Left kidney (tissue), 2 donors: Measurements from ENCODE around the gene TMEM204. TPM values are rescaled to one million over a fixed set of nuclear protein-coding genes. Genes with fewer than 3 reads are reported as not detected.

Experiments
- DNase-seq: peaks from one replicate; pipeline ENCODE4 v3.0.0-alpha.2; 2013
- polyA plus RNA-seq: library from polyadenylated mRNA; unstranded; fragments of 120-200 nt; gene quantifications from one replicate; pipeline ENCODE4 v1.2.1, GENCODE V29; 2013; ENCODE audit not compliant: insufficient read length

TMEM204 gene
- polyA plus RNA-seq, 1 donor, result 15.7 TPM

DNA sequence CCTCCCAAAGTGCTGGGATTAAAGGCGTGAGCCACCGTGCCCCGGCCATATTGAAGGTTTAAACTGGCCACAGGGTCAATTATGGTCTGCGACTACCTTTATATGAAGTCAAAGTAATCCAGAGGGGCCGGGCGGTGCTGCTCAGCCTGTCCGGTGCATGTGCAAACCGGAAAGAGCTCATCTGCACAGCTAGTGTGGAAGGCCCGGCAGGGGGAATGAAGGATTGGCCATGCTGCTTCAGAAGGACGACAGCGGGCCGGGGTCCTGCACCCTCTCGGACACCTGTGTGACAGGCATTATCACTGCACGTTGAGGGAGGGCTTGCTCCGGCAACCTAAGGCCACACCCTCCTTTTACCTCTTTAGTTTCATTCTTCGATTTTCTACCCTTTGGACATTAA, 23.6 kb downstream of the TMEM204 start:
- DNase-seq, result no peak

DNA sequence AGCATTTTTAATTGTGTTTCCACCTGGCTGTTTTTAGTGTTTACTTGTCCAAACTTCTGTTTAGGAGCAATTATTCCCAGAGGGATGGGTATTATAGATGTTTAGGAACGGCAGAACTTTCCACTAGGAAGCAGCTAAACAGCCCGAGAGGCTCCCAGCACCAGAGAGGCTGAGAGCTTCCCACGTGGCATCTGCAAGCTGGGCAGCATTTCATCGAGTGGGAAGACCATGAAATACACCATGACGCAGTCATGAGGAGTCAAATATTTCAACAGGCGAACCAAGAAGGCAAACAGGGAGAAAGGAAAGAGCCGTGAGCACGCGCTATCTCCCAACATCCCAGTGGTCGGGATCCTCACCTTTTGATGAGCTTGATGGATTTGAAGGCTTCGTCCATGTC, 24.1 kb downstream of the TMEM204 start:
- no peak for DNase-seq

DNA sequence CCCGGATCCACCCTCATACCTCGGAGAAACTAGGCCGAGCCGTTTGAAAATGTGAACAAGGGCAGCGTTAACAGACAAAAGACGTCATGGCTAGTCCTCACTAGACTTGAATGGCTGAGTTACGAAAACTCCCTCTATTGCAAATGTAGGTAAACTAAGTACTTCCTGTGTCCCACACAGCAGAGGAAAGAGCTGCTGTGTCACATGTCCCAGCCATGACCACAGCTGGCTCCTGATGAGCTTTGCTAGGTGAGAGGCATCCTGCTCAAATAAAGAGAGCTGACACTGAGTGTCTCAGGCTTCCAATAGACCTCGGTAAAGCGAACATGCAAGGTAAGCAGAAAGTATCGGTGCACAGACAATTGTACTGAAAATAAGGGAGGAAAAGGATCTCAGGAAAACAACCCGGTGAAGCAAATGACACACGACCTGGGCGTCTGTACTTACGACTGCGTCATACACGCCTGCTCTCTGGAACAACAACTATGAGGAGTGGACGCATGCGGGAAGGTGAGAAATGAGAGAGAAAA, 26.0 kb downstream of the TMEM204 start:
- DNase-seq, result no peak

DNA sequence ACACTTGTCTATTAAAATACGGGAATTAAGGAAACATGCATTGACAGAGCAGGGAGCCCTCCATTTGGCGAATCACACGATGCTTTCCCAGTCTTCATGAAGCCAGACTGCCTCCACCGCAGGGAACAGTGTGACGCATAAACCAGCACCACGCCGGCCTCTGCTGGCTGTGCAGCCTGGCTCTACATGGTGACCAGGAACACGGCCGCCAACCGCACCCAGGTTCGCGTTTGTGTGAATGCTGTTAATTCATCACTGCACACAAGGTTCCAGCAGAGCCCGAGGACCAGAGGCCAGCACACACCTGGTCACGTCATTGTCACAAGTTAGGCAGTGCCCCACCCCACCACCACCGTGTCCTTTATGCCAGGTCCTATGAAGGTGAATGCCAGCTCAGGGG, 26.7 kb downstream of the TMEM204 start:
- no peak for DNase-seq

DNA sequence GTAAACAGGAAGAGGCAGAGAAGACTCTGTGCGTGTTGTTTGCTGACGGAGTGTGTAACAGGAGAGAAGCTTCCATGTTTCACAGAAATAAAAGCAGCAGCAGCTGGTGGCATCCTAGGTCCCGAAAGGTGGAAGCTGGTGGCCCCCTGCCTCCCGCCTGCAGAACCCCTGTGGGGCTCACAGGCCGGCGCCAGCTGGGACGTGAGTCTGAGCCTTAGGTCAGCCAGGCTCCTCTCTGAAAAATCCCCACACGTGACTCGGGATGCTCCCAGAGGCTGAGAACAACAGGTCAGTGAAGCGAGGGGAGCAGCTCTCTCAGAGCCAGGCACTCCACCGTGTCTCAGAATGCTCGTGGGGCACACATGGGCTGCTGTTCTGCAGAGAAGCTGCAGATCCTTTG, 27.4 kb downstream of the TMEM204 start:
- no peak for DNase-seq

DNA sequence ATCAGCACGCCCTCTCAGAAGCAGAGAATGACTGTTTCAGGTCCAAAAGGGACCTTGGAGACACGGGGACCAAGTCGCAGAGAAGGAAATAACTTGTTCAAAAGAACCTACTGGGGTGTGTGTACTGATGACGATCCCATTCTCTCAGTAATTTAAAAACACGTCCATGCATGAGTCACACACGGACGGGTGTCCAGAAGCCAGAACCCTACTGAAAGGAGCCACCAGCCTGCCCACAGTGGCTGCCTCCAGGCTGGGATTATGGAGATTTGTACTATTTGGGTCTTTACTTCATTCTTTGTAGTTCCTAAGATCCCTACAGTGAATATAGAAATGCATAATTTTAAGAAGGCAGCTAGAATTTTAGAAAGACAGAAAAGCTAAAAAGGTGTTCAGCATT, 27.8 kb downstream of the TMEM204 start:
- no peak for DNase-seq

DNA sequence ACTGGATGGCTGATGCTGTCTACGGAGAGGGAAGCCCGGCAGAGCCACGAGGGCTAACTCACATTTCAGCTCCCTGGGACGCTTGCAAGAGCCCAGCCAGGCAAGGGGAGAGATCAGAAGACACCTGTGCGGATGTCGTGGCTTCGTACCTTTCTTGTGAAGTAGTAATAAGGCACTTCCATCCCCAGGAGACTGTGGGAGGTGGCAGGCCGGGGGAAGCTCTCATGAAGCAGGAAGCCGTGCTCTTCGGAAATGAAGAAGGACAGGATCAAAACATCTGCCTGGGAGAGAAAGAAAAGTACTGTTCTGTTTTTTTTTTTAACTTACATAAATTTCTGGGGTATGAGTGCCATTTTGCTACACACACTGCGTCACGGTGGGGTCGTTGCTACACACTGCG, 28.4 kb downstream of the TMEM204 start:
- no peak for DNase-seq

DNA sequence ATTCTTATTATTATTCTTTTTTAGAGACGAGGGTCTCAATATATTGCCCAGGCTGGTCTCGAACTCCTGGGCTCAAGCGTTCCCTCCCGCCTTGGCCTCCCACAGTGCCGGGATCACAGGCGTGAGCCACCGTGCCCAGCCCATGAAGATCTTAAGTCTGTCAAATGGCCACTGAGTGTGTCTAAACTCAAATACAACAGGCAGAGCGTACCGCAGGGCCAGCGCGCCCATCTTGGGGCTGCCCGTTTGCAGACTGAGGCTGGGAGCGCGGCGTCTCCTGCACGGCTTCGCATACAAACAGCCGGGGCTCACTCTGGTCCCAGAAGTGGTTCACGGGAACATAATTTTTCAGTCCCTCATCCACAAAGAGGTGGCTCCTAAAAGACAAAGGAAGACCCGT, 30.3 kb downstream of the TMEM204 start:
- no peak for DNase-seq

DNA sequence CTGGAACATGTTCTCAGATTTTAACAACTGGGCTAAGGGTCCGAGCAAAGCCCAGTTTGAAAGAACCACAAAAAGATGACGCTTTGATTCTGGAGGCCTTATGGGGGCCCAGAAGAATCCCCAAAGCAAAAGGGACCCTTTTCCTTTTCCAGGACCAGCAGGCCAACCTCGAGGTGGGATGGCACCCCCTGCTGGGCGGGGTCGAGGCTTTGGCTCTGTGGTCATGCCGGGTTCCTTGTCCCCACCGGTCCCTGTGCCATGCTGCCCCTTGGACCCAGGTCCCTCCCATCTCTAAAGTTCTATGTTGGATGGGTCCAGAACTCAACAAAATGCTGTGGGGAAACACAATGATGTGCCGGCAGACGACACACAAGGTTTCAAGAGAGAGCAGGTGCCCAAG, 30.9 kb downstream of the TMEM204 start:
- DNase-seq, result no peak

DNA sequence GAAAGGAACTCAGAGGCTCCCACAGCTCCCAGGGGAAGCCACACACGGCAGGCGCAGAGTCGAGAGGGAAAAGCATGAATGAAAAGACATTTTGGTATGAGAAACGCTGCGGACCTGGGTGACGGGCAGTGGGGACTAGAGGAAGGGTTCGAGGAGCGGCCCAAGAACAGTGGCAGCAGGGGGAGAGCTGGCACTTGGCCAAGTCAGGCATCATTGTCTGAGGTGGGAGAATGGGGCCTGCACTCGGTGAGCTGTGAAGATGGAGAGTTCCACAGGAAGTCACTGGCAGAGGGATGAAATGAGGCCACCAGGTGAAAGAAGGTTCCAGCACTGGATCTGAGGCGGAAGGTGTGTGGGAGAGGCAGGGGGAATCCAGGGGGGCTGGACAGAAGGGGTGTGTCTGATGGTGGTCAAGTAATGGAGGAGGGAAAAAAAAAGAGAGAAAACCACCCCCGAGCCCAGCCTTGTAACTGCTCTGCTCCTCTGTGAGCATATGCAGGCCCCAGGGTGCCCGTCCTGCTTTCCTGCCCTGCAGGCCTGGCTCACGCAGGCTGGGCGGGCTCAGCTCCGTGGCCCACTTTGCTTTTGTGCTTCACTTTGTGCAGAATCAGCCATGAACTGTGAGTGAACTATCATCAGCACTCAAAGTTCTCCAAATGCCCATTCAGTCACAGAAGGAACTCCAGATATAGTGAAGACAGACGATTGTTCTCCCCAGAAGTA, 31.8 kb downstream of the TMEM204 start:
- DNase-seq, result no peak

DNA sequence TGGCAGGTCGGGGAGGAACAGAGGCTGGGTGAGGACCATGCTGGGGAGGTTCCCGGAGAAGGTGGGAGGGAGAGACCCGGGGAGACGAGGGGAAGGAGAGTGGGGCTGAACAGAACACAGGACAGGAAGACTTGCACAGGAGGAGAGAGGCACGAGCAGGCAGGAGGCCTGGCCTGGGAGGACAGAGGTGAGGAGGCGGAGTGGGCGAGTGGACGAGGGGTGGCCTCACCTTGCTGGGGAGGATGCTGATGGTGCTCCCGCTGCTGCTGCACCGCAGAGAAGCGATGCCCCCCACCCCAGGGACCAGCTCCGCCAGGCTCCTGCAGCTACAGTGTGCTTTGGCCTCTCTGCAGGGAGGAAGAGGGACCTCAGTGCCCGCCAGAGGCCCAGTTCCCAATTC, 34.5 kb downstream of the TMEM204 start:
- no peak for DNase-seq

DNA sequence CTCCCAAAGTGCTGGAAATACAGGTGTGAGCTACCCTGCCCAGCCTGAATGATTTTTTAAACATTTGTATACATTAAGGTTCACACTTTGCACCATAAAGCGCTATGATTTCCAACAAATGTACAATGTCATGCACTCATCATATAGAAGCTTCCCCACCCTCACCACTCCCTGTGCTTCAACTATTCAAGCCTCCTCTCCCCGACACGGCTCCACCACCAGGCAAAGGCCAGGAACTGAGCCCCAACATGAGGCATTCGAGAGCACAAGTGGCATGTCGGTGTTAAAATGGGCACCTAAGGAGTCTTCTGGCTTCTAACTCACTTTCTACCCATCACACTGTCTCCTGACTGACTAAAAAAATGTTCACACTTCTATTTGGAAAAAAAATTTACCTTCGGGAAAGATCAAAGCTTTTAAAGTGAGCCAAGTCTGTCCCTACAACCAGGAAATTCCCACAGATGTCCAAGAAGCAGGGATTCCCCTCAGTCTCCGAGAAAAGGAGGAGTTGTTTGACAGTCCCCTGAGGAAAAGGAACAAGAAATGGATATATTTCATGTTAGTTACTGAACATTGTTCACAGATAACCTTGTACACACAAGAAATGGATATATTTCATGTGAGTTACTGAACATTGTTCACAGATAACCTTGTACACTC, 37.7 kb downstream of the TMEM204 start:
- no peak for DNase-seq

DNA sequence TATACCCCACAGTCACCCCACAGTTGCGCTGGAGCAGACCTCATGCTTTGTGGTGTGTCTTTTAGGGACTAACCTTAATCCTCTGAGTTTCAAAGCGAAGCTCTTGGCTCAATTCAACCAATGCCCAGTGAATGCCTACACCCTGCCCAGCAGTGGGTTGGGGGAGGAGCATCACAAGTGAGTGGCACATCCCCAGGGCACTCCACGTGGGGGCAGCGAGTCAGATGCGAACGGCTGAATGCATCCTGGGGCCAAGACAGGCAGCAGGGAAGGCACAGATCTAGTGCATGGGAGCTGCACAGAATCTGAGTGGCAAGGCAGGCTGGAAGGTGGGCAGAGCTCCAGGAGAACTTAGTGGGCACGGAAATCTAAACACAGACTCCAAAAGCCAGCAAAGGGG, 39.2 kb downstream of the TMEM204 start:
- DNase-seq, result no peak

DNA sequence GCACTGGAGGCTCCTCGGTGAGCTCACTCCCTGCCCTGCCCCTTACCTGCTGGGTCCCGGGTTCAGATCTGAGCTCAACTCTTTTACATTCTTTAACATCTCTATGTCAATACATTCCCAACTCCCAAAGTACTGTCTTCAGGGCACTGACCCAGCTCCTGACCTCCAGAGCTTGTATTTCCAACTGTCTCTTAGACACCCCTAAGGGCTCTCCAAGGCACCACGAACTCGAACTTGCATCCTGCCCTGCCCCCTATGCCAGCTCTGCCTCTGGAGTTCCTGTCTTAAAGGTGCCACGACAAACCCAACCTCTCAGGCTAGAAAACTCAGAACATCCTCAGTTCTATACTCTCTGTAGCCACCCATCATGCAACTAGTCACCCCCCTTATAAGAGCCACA, 39.8 kb downstream of the TMEM204 start:
- no peak for DNase-seq

DNA sequence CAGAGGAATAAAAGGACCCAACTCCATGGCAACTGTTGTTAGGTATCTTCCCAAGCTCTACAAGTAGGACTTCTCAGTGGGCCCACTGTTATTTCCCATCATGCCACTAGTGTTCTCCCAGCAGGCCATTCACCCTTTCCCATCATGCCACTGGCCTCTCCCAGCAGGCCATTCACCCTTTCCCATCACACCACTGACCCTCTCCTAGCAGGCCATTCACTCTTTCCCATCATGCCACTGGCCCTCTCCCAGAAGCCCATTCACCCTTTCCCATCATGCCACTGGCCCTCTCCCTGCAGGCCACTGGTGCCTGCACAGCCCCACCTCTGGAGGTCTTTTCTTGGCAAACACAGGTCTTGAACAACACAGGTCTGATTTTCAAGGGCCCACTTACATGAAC, 42.1 kb downstream of the TMEM204 start:
- DNase-seq, result no peak

DNA sequence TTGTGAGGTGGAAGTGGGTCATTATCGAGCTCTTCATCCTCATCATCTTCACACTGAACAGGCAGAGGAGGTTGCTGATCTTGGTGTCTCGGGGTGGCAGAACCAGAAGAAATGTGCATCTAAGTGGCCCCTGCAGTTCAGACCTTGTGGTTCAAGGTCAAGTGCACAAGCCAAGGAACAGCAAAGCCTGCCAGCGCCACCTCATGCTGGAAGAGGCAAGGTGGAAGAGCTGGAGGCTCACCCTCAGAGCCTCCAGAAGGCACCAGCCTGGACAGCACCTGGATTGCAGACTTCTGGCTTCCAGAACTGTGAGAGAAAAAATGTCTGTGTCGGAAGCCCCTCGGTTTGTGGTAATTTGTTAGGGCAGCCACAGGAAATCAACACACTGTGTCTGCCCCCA, 45.7 kb downstream of the TMEM204 start:
- DNase-seq, result no peak

DNA sequence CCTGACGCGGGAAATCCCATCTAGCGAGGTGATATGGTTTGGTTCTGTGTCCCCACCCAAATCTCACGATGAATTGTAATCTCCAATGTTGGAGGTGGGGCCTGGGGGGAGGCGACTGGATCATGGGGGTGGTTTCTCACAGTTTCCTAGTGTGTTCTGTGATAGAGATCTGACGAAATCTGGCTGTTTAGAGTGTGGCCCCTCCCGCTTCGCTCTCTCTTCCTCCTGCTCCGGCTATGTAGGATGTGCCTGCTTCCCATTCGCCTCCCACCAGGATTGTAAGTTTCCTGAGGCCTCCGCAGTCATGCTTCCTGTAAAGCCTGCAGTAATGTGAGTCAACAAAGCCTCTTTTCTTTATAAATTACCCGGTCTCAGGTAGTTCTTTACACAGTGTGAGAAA, 46.8 kb downstream of the TMEM204 start:
- no peak for DNase-seq

DNA sequence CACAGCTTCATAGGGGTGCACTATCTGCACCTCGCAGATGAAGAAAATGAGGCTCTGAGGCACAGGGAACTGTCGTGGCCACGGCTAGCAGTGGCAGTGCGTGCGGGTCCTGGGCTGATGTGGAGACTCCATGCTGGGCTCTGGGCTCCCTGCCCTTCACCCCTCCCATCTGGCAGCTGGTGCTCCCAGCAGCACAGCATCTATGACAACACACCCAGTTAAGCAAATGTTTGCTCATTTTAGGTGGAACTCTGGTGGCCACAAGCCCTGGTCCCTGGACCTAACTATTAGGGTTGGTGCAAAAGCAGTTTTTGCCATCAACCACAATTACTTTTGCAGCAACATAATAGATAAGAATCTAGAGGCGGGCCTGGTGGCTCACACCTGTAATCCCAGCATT, 47.5 kb downstream of the TMEM204 start:
- DNase-seq, result no peak

DNA sequence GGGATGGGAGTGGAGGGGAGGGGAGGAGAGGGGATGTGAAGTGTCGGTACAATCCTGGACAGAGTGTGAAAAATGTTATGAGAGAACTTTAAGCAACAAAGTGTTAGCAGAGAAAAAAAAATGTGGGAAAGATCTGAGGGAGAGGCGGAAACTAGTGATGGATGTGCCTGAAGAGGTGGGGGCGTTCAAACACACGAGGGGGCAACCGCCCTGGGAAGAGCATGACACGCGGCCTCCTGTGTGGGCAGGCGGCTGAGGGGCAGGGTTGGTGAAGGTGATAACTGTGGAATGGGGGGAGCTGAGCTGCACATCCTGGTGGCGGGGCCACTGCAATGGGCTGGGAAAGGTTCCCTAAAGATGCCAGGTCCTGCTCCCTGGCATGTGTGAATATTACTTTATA, 48.3 kb downstream of the TMEM204 start:
- no peak for DNase-seq

DNA sequence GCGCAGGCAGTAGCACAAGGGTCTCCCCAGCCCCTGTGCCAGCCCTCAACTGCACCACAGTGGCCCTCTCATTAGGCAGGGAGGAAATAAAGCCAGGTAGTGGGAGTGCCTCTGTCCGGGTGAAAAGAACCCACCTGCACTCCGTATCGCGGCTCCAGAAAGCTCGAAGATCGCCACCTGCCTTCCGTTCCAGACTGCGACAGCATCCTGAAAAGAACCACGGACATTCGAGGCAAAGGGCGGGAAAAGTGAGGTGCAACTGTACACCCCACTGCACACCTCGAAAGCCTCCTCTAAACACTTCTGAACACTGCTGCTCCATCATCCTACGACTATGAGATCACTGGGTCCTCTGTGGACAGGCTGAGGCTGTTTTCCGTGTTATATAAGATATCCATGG, 49.7 kb downstream of the TMEM204 start:
- DNase-seq, result no peak

DNA sequence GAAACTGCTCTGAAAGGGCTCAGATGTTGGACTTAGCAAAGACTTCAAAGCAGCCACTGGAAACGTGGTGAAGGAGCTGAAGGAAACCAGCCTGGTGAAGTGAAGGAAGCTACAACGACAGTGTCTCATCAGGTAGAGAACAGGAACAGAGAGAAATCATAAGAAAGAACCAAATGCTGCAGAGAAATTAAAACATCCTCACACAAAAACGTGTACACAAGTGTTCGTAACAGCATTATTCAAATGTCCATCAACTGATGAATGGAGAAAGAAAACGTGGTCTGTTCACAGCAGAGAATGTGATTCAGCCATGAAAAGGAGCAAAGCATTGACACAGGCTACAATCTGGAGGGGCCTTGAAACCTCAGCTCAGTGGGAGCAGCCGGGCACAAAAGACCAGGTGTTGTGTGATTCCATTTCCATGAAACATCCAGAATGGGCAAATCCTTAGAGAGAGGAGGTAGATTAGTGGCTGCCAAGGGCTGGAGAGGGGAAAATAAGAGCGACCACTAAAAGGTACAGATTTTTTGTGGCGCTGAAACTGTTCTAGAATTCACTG, 51.5 kb downstream of the TMEM204 start:
- no peak for DNase-seq

DNA sequence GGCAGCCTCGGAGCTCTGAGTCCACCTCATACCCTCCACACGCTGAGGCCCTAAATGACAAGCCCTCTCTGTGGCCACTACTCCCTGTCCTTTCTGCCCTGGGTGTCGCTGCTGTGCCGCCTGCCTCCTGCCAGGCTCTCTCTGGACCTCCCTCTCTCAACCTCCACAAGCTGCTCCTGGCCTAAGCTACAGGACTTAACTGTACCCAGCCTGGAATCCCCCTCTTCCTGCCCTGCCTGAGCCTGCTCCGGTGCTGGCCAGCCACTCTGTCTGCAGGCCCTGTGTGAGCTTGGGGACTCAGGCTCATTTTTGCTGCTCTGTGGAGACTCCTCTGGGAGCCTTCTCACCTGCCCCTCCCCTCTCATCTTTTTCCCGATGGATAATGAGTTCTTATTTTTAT, 56.9 kb downstream of the TMEM204 start:
- DNase-seq, result no peak

DNA sequence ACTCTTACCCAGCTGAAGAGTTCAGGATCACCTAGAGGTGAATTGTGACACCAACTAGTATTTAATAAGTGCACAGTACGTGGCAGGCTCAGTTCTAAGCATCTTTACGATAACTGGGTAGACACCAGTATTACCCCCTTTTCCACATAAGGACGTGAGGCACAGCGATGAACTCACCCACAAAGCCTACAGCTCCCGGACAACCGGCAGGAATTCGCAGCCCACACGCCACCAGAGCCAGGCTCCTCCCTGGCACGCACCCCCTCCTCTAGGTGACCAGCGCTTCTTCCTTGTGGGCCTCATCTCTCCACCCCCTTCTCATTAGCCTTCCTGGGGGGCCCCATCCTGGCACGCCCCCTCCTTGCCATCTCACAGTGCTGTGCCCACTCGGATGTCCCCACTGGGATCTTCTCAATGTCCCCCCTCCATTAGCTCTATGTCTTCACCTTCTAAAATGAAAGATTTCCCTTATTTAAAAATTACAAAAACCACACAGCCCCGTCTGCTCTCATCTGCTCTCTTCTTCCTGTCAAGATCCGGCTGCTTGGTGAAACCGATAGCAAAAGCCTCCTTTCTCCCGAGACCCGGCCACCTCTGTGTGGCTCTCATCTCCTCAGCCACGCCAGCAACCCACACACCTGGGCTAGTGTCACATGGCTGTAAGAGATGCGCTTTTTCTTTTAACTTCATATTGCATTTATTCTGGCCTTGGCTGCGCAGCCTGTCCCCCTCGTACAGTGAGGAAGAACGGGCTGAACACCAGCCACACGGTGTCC, 57.7 kb downstream of the TMEM204 start:
- DNase-seq, result no peak
